Body of pancreas (tissue), 4 donors: ENCODE measurements around the gene MINK1. TPM values are rescaled to one million over a fixed set of nuclear protein-coding genes. Genes with fewer than 3 reads are reported as not detected.

Source experiments
- ATAC-seq: fragments of 150-250 bp; one replicate; pipeline ENCODE4 v1.9.1; 2016
- DNase-seq, 4 donors: peaks; one replicate each; pipeline ENCODE4 v3.0.0-alpha.2; 2019
- H3K27ac ChIP-seq, 4 donors: fragments of 200-600 bp; sonication (generic); 1 replicate in 3 of 4; 2 replicates in 1 of 4; pipeline versions ENCODE4 v1.5.1 to v1.6.1; 2016 to 2019; ENCODE audit warnings: mild to moderate bottlenecking in 1 of 4, mixed read lengths in 1 of 4, moderate library complexity in 1 of 4
- H3K27me3 ChIP-seq, 2 donors: fragments of 200-600 bp; sonication (generic); one replicate each; pipeline ENCODE4 v1.6.0; 2016; ENCODE audit warnings: mild to moderate bottlenecking in 1 of 2
- H3K36me3 ChIP-seq, 2 donors: fragments of 200-600 bp; sonication (generic); replicated peaks in 1 of 2; 2 replicates each; pipeline ENCODE4 v1.5.1; 2016; ENCODE audit warnings: low read depth in 2 of 2; ENCODE audit not compliant: insufficient read depth in 1 of 2
- H3K4me1 ChIP-seq: fragments of 200-600 bp; sonication (generic); one replicate; pipeline ENCODE4 v1.6.0; 2016
- H3K4me3 ChIP-seq, 2 donors: fragments of 200-600 bp; sonication (generic); 1 replicate in 1 of 2; 2 replicates in 1 of 2; pipeline ENCODE4 v1.5.1; 2016 to 2019
- H3K9me3 ChIP-seq, 3 donors: fragments of 200-600 bp; sonication (generic); 1 replicate in 2 of 3; 2 replicates in 1 of 3; pipeline ENCODE4 v1.5.1; 2016
- POLR2A ChIP-seq, 3 donors: fragments of 450-650 bp; IDR thresholded peaks; one replicate each; pipeline ENCODE4 v1.6.1; 2016; ENCODE audit warnings: antibody characterized with exemption in 3 of 3, mild to moderate bottlenecking in 2 of 3
- WGBS, 2 donors: methylation state at CpG; one replicate each; pipeline ENCODE4 v1.1.5; 2017; 5-methylcytosine and 5-hydroxymethylcytosine counted together
- intact Hi-C: fragments of 100-400 bp; cut with DNase I; formaldehyde crosslinking; loops from one replicate; pipeline ENCODE4 v1.15.1; 2023
- total RNA-seq, 2 donors: library from RNA; depleted of rRNA; stranded (reverse); fragments of >200 nt; gene quantifications; one replicate each; pipeline ENCODE4 v1.1.0, GENCODE V29; 2016
- TF ChIP-seq, protein P1 (sequence below), 7 experiments: fragments of 450-650 bp in 4 of 7; fragments of 200-600 bp in 3 of 7; sonication (generic) in 3 of 7; IDR thresholded peaks; one replicate each; pipeline ENCODE4 v1.5.1; 2016 to 2019; ENCODE audit warnings: antibody characterized with exemption in 7 of 7

Gene MINK1
- total RNA-seq, 2 donors from 2014 or later: 32.7 to 66.6 TPM

DNA sequence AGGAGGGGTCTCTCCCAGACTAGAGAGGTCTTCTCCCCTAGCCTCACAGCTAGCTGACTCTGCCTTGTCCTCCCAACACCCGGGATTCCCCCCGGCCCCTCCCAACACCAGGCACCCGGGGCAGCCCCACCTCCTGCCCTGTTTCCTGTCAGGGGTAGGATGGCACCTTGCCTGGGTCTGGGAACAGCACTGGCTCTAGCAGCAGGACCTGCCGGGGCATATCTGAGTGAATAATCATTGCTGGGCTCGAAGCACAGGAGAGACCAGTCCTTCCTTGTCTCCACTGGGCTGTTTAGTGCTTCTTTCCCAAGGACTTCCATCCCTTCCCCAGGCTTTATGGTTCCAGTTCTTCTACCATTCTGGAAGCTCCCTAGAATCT, 25.7 kb downstream of the MINK1 start:
- TF ChIP-seq POLR2A (IDR thresholded peaks at IDR 0.05): no peak
- TF ChIP-seq, protein P1, sequence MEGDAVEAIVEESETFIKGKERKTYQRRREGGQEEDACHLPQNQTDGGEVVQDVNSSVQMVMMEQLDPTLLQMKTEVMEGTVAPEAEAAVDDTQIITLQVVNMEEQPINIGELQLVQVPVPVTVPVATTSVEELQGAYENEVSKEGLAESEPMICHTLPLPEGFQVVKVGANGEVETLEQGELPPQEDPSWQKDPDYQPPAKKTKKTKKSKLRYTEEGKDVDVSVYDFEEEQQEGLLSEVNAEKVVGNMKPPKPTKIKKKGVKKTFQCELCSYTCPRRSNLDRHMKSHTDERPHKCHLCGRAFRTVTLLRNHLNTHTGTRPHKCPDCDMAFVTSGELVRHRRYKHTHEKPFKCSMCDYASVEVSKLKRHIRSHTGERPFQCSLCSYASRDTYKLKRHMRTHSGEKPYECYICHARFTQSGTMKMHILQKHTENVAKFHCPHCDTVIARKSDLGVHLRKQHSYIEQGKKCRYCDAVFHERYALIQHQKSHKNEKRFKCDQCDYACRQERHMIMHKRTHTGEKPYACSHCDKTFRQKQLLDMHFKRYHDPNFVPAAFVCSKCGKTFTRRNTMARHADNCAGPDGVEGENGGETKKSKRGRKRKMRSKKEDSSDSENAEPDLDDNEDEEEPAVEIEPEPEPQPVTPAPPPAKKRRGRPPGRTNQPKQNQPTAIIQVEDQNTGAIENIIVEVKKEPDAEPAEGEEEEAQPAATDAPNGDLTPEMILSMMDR (IDR thresholded peaks at IDR 0.05): no peak
- Histone ChIP-seq H3K27ac (peak overlapping the region; percentile 48 to 72 (median 60)), H3K9me3 (no peaks in the 10 kb centered on the region), H3K36me3 (peaks cover 0 to 4% of the 10 kb centered on the region in 2 donors), H3K4me1 (peaks cover 10% of the 10 kb centered on the region), H3K27me3 (no peaks in the 10 kb centered on the region), H3K4me3 (no peak overlapping the region)
- WGBS, 2 donors: 0 to 7% methylated on average over 2 to 5 of the region's 5 CpGs
- DNase-seq (peak; percentile 37 to 76 (median 68)), ATAC-seq (peak; percentile 72)
- intact Hi-C loops: no loop called here

DNA sequence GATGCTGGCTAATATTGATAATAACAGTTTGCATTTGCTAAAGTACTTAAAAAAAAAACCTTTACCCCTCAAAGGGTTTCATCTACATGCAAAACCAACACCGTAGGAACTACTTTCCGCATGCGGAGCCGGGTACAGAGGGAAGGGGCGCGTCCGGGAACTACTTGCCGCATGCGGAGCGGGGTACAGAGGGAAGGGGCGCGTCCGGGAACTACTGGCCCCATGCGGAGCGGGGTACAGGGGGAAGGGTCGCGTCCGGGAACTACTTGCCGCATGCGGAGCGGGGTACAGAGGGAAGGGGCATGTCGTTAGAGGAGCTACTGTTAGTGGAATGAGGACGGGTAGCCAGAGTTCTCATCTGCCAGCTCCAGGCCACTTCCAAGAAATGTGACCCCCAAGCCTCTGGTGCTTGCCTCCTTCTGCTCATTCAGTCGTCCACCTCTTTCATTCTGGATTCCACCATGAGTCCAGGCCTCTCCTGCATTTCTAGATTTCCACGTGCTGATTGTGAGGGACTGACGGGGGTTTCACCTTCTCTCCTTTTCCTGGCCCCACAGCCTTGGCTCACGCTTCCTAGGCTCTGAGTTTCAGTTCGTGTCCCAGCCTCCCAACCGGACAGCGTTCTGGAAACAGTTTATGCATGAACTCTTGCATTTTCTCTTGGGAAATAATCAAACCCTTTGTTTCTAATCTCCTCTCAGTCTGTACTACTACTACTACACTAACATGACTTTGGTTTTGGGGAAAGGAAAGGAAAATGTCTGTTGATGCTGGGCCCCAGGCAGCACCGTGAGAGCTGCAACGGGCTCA, 26.9 kb downstream of the MINK1 start:
- ATAC-seq (no peak), DNase-seq (no peak)
- Histone ChIP-seq H3K4me1 (peaks cover 10% of the 10 kb centered on the region), H3K9me3 (no peaks in the 10 kb centered on the region), H3K27ac (no peak overlapping the region), H3K36me3 (peaks cover 0 to 4% of the 10 kb centered on the region in 2 donors), H3K4me3 (no peak overlapping the region), H3K27me3 (no peaks in the 10 kb centered on the region)
- intact Hi-C loops: no loop called here
- TF ChIP-seq, protein P1 (IDR thresholded peaks at IDR 0.05): no peak
- no peak for TF ChIP-seq POLR2A (IDR thresholded peaks at IDR 0.05)
- 87 to 88% methylated on average over 31 to 32 of the region's 32 CpGs for WGBS, 2 donors

DNA sequence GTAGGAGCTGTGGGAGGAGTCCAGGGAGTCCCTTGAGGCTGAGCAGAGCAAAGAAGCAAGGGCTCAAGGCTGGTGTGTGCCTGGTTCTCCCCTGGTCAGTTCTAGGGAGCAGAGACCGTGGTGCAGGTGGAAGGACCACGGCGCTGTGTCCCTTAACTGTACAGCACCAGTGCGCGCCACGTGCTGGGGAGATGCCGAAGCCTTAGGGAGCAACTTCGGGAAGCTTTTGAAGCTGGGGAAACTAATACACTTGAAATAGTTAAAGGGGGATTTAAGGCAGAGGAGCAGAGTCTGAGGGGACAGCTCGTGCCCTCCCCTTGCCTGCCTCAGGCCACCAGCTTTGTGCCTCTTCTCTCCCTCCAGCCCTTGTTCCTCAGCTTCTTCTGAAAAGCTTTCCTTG, 27.5 kb downstream of the MINK1 start:
- Histone ChIP-seq H3K4me1 (peaks cover 10% of the 10 kb centered on the region), H3K9me3 (no peaks in the 10 kb centered on the region), H3K27me3 (no peaks in the 10 kb centered on the region), H3K36me3 (peaks cover 0 to 4% of the 10 kb centered on the region in 2 donors), H3K4me3 (no peak overlapping the region), H3K27ac (no peak overlapping the region)
- ATAC-seq (no peak), DNase-seq (no peak)
- TF ChIP-seq, protein P1 (IDR thresholded peaks at IDR 0.05): no peak
- TF ChIP-seq POLR2A (IDR thresholded peaks at IDR 0.05): no peak
- intact Hi-C loops: no loop called here
- WGBS, 2 donors: 91 to 98% methylated on average over 7 to 9 of the region's 9 CpGs

DNA sequence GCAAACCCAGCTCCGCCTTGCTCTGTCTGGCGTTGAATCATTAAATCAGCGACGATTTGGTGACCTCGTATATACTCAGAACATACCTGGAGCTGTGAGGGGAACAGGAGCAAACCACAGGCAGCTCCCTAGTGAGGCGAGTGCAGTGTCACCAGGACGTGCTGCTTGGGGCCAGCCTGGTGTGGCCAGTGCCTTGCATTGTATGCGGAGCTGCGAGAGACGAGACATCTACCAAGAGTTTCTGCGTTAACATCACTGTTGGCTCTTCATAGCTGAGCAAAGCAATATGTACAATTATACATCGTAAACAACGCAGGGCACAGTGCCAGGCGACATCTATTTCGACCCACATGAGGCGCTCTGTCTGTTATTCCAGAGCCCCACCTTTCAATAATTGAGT, 27.9 kb downstream of the MINK1 start:
- Histone ChIP-seq H3K4me3 (no peak overlapping the region), H3K27me3 (no peaks in the 10 kb centered on the region), H3K4me1 (peaks cover 10% of the 10 kb centered on the region), H3K36me3 (peaks cover 0 to 4% of the 10 kb centered on the region in 2 donors), H3K9me3 (no peaks in the 10 kb centered on the region), H3K27ac (no peak overlapping the region)
- intact Hi-C loops: no loop called here
- WGBS, 2 donors: 94 to 96% methylated on average over 16 of the region's 16 CpGs
- ATAC-seq (no peak), DNase-seq (no peak)
- TF ChIP-seq, protein P1 (IDR thresholded peaks at IDR 0.05): no peak
- no peak for TF ChIP-seq POLR2A (IDR thresholded peaks at IDR 0.05)

DNA sequence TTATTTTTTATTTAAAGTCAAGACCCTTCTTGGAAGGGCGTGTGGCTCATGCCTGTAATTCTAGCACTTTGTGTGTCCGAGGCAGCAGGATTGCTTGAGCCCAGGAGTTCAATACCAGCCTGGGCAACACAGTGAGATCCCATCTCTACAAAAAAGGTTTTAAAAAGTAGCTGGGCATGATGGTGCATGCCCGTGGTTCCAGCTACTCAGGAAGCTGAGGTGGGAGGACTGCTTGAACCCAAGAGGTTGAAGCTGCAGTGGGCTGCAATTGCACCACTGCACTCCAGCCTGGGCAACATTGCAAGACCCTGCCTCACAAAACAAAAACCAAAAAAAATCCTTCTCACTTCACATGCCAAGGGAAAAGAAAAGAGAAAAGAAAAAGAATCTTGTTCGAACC, 29.6 kb downstream of the MINK1 start:
- Histone ChIP-seq H3K27me3 (no peaks in the 10 kb centered on the region), H3K36me3 (peaks cover 0 to 4% of the 10 kb centered on the region in 2 donors), H3K4me3 (no peak overlapping the region), H3K9me3 (no peaks in the 10 kb centered on the region), H3K27ac (no peak overlapping the region), H3K4me1 (peaks cover 10% of the 10 kb centered on the region)
- DNase-seq (no peak), ATAC-seq (no peak)
- TF ChIP-seq POLR2A (IDR thresholded peaks at IDR 0.05): no peak
- TF ChIP-seq, protein P1 (IDR thresholded peaks at IDR 0.05): no peak
- intact Hi-C loops: no loop called here
- WGBS, 2 donors: 84 to 100% methylated on average over 4 of the region's 4 CpGs
